ENCODE data around the gene KLHL36.
"Not testable (repeated sequence)": the region's sequence is repeated elsewhere in the genome, so short reads cannot be mapped to it uniquely, and the experiment has no call there.

KLHL36 gene

DNA sequence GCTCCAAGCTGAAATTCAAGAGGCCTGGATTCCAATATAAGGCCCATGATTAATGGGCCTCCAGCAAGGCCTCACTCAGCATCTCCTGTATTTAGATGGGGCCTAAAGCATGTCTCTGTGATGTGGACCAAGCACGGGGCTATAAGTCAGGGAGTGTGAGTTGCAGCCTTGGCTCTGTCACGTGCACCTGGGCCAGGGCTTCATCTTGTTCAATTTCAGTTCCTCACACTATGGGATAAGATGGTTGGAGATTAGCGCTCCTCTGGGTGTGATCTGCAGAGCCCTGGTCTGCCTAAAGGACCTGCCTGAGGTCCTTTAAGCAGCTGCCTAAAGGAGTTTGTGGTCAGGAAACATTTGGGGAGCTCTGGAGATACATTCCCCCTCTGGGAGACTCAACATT is 25.2 kb downstream of the KLHL36 start:
- DNase-seq = no peak

DNA sequence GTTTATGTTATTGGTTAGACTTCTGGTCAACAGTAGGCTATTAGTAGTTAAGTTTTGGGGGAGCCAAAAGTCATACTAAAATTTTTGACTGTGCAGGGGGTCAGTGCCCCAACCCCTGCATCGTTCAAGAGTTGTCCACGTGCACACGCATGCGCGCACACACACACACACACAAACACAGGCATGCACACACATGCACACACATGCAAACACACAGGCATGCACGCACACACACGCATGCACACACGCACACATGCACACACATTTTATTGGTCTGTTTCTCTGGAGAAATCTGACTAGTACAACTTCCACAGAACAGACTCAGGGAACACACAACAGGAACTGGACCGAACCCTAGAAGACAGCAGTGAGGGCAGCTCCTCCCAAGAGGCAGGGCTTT is 27.1 kb downstream of the KLHL36 start:
- no peak for DNase-seq

DNA sequence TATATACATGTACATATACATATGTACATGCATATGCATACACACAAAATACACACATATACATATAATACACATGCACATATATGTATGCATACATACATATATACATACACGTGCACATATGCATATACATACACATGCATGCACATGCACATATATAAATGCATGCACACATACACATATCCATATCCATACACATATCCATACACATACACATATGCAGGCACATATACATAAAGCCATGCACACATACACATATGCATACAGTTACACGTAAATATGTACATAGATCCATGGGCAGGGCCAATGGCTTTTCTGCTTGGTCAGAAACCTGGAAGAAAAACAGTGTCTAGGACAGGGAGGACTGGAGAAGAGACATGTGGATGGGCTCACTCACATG is 27.6 kb downstream of the KLHL36 start:
- no peak for DNase-seq

DNA sequence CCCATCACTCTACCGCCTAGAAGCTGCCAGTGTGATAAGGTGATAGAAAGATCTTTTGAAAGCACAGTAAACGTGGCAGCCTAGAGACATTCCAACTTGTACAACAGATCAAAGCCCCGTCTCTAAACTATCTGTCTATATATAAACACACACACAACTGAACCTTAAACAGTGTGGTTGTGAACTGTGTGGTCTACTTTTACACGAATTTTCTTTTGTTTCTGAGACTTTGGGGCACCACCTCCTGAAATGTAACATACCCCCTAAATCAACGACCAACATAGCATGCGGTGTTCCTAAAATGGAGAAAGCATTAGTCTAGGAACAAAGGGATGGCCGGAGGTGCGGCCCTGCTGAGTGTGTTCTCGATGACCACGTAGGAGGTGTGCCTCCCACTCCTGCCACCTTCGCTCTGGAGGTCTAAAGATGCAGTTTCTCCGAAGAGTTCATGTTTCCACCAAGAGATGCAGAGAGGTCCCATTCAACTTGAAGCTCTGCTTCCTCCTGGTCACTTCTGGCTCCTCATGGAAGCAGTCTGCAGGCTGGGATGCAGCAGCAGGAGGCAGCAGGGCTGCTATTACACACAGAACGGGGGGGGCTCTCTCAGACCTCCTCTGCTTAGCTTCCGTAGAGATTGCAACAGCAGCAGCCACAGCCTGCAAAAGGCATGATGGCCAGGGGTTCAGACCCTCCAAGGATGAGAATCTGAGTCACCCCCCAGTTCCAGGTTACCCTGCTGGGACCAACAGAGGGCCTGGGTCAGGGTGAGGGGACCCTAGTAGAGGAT is 28.9 kb downstream of the KLHL36 start:
- DNase-seq = no peak

DNA sequence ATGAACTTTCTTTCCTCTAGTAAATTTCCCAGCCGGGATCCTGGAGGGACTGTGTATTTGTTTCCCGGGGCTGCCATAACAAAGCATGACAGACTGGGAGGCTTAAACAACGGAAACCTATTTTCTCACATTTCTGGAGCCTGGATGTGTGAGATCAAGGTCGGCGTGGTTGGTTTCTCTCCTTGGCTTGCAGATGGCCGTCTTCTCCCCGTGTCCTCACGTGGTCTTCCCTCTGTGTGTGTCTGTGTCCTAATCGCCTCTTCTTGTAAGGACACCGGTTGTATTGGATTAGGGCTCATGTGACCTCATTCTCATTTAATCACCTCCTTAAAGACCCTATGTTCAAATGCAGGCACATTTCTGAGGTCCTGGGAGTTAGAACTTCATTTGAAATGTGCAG is 29.5 kb downstream of the KLHL36 start:
- DNase-seq = no peak

DNA sequence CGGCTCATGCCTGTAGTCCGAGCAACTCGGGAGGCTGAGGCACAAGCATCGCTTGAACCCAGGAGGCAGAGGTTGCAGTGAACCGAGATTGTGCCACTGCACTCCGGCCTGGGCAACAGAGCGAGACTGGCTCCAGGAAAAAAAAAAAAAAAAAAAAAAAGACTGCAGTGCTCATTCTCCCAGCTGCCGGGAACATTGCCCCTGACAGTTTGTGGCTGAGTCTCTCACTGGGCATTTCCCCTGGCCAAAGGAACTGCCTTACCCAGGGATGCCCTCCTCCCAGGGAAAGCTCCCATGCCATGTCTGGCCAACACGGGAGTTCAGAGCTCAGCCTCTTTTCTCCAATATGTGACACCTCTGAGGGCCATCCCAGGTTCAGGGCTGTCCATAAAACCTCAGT is 30.2 kb downstream of the KLHL36 start:
- DNase-seq = no peak

DNA sequence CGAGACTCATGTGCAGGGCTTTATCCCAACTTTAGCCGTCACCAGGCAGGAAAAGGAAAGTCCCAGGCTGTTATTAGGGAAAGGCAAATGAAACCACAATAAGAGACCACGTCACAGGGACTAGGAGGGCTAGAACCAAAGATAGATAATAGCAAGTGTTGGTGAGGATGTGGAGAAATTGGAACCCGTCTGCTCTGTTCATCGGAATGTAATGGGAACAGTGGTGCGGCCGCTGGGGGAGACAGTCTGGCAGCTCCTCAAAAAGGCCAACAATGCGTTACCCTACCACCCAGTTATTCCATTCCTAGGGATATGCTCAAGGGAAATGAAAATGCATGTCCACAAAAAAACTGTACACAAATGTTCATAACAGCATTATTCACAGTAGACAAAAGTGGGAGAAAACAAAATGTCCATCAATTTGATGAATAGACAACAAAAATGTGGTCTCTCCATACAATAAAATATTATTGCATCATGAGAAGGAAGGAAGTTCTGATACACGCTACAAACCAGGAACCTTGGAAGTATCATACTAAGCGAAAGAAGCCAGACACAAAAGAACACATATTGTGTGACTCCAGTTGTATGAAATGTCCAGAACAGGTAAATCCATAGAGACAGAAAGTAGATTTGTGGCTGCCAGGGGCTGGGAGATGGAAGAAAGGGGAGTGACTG is 32.0 kb downstream of the KLHL36 start:
- DNase-seq = no peak

DNA sequence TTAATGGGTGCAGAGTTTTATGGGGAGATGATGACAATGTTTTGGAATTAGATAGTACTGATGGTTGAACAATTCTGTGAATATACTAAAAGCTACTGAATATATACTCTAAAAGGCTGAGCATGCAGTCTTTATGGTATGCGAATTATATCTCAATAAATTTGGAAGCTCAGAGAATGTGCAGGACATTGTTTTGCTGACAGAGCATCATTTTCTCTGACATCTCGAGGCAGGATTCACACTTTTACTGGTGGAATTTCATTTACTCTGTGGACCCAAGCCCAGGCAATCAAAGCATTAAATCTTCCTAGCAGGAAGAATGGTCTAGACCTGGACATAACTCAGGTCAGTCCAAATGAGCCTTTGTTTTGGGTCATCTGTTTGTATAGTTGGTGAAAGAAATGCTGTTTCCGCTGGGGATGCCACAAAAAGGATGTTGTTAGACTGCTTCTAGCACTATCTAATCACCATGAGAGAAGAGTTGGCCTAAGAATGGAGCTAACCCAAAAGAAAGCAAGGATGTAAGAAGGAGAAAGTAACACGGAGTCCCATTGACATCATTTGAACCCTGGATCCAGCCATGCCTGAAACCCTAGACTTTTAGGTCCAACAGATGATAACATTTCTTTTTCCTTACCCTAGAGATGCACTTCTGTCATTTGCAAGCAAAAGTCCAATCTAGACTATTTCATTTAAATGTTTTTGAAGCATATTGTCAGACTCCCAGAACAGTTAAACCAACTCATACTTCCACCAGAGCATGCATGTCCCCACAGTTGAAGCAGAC is 32.7 kb downstream of the KLHL36 start:
- no peak for DNase-seq

DNA sequence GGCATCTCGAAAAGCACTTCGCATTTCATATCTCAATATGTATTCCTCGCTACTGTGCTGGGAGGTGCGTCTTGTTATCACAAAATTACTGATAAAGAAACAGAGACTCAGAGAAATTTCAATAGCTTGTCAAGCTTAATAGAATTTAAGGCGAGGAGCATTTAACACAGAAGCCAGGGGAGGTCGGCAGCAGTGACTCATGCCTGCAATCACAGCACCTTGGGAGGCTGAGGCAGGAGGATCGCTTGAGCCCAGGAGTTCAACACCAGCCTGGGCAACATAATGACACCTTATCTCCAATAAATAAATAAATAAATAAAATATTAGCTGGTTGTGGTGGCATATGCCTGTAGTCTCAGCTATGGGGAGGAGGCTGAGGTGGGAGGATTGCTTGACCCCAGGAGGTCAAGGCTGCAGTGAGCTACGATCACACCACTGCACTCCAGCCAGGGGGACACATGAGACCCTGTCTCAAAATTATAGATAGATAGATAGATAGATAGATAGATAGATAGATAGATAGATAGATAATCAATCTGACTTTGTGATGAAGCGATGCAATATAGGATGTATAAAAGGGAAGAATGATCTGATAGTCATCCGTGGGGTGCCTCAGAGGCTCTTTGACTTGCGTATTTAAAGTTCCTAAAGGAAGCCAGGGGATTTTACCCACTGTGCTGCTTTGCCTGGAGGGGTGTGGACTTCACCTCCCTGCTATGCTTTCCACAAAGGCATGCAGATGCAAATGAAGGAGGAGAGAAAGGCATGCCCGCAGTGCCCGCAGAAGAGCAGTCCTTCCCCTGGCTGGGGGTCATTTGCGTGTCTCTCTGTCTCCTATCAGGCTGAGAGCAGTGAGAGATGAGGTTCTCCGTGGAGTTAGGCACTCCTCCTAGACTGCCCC is 35.6 kb downstream of the KLHL36 start:
- no peak for DNase-seq

DNA sequence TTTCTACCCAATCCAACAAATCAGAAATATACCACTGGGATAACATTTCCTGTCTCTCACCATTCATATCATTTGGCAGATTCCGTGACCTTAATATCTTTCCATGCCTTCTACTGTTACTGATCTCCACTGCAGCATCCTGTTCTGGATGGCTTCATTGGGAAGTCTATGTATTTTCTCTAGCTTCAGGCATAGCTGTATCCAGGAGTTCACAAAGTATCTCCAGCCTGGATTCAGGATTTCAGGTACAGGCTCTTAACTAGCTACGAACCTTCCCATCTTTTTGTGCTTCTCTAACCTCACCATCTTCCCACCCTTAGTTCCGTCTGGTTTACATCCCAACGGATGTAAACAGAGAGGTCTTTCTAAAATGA is 36.3 kb downstream of the KLHL36 start:
- DNase-seq = no peak

DNA sequence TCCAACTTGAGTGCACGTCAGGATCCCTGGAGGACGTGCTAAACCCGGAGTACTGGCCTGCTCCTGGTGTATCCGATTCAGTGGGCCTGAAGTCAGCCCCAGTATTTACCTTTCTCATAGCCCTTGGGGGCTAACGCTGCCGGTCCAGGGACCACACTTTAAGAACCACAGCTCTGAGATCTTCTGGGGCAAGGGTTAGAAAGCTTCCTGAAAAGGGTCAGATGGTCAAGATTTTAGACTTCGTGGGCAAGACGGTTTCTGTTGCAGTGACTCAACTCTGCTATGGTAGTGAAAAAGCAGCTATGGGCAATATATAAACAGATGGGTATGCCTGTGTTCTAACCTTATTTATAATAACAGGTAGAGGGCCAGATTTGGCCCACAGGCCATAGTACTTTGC is 36.9 kb downstream of the KLHL36 start:
- DNase-seq = no peak

DNA sequence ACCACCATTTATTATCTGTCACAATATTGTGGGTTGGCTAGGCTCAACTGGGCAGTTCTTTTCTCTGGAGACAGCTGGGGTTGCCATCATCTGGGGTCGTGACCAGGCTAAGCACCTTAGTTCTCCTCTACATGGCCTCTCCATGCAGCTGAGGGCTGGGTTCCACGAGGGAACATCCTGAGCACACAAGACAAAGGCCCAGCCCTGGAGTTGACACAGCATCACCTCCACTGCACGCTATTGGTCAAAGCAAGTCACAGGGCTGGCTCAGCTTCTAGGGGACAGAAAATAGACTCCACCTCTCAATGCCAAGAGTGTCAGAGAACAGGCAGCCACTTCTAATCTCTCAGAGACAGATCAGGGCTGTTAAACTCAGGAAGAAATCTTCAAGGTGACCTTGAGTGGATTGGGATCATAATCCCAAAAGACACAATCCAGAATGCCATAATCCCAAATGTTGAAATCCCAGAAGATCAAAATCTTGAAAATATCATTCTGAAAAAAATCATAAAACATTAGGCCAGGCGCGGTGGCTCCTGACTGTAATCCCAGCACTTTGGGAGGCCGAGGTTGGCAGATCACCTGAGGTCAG is 38.5 kb downstream of the KLHL36 start:
- no peak for DNase-seq

DNA sequence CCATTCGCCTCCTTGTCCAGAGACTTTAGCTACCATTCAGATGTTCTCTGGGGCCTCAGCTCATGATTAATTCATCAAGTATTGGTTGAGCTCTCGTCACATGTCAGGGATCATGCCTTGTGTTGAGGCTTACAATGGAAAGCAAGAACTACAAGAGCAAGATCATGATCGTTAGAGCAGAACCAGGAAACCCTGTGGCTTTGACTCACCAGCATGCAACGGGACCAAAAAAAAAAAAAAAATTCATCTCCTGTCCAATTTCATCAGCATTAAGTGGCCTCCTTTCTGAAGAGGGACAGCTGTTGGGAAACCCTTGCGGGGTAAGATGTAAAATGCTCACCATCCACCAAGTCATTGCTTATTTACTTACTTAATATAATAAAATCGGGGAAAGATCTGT is 39.4 kb downstream of the KLHL36 start:
- DNase-seq = no peak

DNA sequence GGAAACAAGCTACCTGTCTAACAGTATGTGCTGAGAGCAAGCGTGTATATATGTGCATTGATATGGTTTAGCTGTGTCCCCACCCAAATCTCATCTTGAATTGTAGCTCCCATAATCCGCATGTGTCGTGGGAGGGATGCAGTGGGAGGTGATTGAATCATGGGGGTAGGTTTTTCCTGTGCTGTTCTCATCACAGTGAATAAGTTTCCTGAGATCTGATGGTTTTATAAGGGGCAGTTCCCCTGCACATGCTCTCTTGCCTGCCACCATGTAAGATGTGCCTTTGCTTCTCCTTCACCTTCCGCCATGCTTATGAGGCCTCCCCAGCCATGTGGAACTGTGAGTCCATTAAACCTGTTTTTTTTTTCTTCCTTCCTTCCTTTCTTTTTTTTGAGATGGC is 39.9 kb downstream of the KLHL36 start:
- not testable (repeated sequence) for DNase-seq

DNA sequence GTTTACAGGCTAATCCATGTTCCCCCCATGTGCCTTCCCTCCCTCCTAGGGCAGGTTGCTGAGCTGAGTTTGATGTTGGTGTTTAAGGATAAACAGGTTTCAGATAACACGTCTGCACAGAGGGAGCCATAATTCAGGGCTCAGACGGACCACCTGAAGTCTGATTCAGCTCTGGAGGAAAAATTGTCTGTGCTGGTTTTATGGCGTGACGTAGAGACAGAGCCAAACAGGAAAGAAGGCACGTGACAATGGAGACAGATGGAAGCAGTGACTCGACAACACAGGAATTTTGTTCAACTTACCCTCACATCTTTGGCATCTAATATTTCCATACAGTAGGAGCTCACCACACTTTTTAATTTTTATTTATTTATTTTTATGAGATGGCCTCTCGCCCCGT is 40.8 kb downstream of the KLHL36 start:
- no peak for DNase-seq

DNA sequence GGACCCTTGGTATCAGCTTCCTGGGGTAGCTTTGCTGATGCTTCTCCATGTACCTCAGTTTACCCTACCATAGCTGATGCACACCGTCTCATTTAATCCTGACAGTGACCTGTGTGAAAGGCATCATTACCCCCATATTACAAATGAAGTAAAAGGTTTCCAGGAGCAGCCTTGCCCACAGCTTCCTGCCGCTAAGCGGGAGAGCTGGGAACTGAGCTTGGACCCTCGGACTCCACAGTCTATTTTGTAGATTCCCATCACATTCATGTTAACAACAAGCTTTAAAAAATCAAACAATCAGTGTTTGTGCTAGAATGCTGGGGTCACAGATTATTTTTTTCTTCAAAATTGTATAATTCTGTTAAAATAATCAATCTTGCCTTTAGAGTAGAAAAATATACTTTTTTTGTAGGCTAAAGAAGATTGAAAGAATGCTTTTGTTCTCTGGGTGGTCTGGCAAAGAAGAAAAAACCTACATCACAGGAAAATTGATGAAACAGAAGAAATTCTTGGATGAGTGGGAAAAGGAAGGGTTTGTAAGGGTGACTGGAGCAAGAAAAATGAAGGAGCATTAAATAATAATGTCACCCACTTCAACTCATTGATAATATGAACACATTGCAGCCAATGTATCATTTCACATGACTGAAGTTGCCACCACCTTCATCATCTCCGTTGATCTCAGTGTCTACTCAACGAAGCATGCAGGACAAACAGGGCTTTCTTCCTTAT is 41.9 kb downstream of the KLHL36 start:
- no peak for DNase-seq

DNA sequence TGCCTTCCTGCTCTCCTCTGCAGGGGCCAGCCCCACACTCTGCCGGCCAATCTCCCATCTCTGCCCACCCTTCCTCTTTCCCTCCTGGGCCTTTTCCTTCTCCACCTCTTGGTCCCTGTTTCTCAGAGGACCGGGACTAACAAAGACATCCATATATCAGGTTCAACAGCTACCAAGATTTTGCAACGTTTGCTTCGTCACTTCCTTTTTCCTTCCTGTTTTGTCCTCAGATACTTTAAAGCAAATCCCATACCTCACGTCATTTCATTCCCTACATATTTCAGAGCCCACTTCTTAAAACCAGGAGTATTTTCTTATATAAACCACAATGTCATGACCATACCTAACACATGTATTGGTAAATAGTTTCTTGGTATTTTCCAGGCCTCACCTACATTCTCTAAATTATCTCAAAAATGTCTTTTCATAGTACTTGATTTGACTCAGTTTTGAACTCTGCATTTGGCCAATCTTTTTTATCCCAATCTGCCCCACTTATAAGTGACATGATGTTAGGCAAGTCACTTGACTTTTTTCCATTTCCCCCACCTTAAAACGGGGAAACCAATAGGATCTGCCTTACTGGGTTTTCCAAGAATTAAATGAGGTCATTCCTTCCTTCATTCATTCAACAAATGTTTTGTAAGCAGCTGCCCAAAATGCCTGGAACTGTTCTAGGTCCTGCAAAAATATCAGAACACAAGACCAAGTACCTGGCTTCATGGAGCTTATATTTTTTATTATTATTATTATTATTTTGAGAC is 44.3 kb downstream of the KLHL36 start:
- no peak for DNase-seq

DNA sequence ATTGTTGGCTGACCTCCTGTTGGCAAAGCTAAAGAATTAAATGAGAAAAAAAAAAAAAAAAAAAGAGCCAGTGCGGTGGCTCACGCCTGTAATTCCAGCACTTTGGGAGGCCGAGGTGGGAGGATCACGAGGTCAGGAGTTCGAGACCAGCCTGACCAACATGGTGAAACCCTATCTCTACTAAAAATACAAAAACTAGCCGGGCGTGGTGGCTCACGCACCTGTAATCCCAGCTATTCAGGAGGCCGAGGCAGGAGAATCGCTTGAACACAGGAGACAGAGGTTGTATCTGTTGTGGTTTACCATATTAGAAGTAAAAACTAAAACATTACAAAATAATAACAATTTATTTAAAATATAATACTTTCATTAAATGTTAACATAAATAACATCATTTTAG is 45.6 kb downstream of the KLHL36 start:
- not testable (repeated sequence) for DNase-seq

DNA sequence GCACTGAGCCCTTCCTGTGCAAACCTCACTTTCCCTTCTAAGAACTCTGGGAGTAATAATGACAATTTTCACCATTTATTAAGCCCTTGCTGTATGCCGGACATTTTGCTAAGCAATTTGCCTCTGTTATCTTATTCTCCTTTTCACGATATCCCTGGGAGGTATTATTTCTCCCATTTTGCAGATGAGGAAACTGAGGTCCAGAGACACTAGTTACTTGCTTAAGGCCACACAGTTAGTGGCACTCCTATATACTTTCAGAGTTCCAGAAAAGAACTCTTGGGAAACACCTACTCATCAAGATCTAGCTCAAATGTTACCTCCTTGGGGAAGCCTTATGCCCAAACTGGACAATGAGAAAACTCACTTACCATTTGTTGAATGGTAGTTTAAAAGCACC is 46.7 kb downstream of the KLHL36 start:
- no peak for DNase-seq

DNA sequence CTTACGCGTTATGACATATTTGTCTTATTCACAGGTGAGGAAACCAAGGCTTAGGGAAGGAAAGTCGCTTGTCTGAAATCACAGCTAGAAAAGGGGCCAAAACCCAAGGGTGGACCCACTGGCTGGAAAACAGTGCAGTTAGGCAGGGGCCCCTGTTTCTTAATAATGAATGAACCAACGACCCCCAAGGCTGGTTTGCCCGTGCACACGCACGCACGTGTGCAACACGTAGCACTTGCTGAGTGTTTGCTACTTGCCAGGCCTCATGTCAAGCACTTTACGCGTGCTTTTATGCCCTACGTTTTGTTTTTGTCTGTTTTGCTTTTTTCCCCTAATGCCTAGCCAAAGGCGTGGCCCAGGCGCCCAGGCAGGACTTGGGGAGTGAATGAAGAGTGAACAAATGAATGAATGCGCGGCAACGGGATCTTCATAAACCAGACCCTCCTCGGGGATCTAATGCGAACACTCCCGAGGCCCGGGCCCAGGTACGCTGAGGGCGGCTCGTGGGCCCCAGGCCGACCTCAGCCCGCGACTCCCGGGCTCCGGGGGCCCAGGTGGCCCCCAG is 50.9 kb downstream of the KLHL36 start:
- no peak for DNase-seq

Data from CD4-positive, alpha-beta T cell treated with Interleukin-17A for 4 hours (primary cell).